A673 (cell line): ENCODE measurements around the gene C13orf42. TPM values are rescaled to one million over a fixed set of nuclear protein-coding genes. Genes with fewer than 3 reads are reported as not detected.

Source experiments
- BruUV-seq: library from RNA; stranded (reverse); fragments of 400-500 nt; replicated peaks from 2 replicates; lab custom pipeline; 2021; lab: Mats Ljungman, UMichigan
- CTCF ChIA-PET: fragments of 300-600 bp; sonication (Branson Sonifier 250); formaldehyde crosslinking; loops from one replicate; lab custom pipeline; 2022; ENCODE audit warnings: antibody characterized with exemption; lab: Charles Lee
- POLR2A ChIA-PET: fragments of 300-600 bp; sonication (Branson Sonifier 250); formaldehyde crosslinking; loops from one replicate; lab custom pipeline; 2022; ENCODE audit warnings: antibody characterized with exemption; ENCODE audit not compliant: low non-redundant PET; lab: Charles Lee
- DNase-seq: peaks from one replicate; pipeline ENCODE4 v3.0.0-alpha.2; 2015; ENCODE audit warnings: low spot score
- H3K27ac ChIP-seq: fragments of 200-600 bp; sonication (generic); 2 replicates; pipeline ENCODE4 v1.5.1; 2016; ENCODE audit warnings: mixed run types, low read depth, mild to moderate bottlenecking, mixed read lengths, antibody characterized with exemption, low read length; ENCODE audit not compliant: poor library complexity, severe bottlenecking
- H3K27me3 ChIP-seq: fragments of 200-600 bp; sonication (generic); replicated peaks from 2 replicates; pipeline ENCODE4 v1.6.1; 2017; ENCODE audit warnings: mixed run types, low read depth, mild to moderate bottlenecking, mixed read lengths, antibody characterized with exemption, low read length; ENCODE audit not compliant: insufficient read depth, poor library complexity
- H3K36me3 ChIP-seq: fragments of 200-600 bp; sonication (generic); 2 replicates; pipeline ENCODE4 v1.6.1; 2016; ENCODE audit warnings: mixed run types, mild to moderate bottlenecking, mixed read lengths, antibody characterized with exemption, low read length; ENCODE audit not compliant: insufficient read depth, poor library complexity, severe bottlenecking
- H3K4me1 ChIP-seq: fragments of 200-600 bp; sonication (generic); 2 replicates; pipeline ENCODE4 v1.6.1; 2017; ENCODE audit warnings: mixed run types, mild to moderate bottlenecking, mixed read lengths, antibody characterized with exemption, low read length; ENCODE audit not compliant: insufficient read depth, poor library complexity, severe bottlenecking
- H3K4me3 ChIP-seq: fragments of 200-600 bp; sonication (generic); 2 replicates; pipeline ENCODE4 v1.5.1; 2016; ENCODE audit warnings: low read depth, mixed run types, mild to moderate bottlenecking, mixed read lengths, low read length; ENCODE audit not compliant: poor library complexity, severe bottlenecking
- H3K9me3 ChIP-seq: fragments of 200-600 bp; sonication (generic); 2 replicates; pipeline ENCODE4 v1.6.1; 2016; ENCODE audit warnings: mixed run types, low read depth, mild to moderate bottlenecking, mixed read lengths, antibody characterized with exemption, low read length; ENCODE audit not compliant: poor library complexity, severe bottlenecking
- EZH2 ChIP-seq: fragments of 200-600 bp; sonication (generic); IDR thresholded peaks from 2 replicates; pipeline ENCODE4 v1.6.1; 2017; ENCODE audit warnings: borderline replicate concordance, low read depth, mild to moderate bottlenecking, mixed read lengths, antibody characterized with exemption, low read length; ENCODE audit not compliant: poor library complexity, severe bottlenecking
- intact Hi-C: fragments of 100-400 bp; cut with micrococcal nuclease; formaldehyde crosslinking; loops from one replicate; pipeline ENCODE4 v1.10.0; 2022; ENCODE audit not compliant: unreplicated experiment
- total RNA-seq: library from RNA; stranded (reverse); gene quantifications from 2 replicates; pipeline ENCODE4 v1.2.3, GENCODE V29; 2021
- TF ChIP-seq, protein P1 (sequence below): fragments of 300-800, 200-600 bp; sonication (generic); conservative IDR thresholded peaks from 2 replicates; pipeline ENCODE4 v1.5.1; 2017; ENCODE audit warnings: low read depth, mild to moderate bottlenecking, antibody characterized with exemption, low read length, moderate library complexity, mixed read lengths

C13orf42 gene
- total RNA-seq, 1 experiment from 2014 or later, result not detected

DNA sequence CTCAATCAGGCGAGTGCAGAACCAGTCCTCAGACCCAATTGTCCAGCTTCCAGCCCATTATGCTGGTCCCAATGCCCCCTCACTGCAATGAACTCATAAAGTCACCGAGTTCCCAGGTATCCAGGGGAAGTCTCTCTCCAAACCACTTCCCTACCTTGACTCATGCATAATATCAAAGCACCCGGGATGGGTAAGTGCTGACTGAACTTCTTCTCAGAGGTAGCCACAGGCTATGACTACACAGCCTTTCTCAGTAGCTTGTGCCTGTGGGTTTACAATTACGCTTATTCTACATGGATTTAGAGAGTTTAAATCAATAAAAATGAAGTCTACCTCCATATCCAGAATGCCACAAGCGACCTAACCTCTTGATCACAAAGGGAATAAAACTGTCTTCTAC, 1.7 kb upstream of the C13orf42 start:
- BruUV-seq, result no TSS peak
- POLR2A ChIA-PET, result no interaction called here

DNA sequence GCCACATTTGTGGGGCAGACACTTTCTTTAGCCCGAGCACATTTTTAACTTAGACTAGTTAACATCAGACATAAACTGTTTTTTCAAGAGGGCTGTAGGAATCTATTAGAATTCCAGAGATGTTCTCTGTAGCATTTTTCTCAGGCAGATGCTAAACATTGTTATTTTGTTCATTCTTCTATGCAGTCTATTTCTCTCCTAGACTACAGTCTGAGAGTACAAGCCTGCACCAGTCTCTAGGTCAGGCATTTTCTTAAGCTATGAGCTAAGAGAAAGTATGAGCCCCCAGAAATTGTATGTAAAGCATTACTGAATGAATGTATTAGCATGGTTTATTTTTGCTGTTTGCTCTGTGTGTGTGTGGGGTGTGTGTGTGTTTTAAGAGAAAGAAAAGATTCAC, 923 bp upstream of the C13orf42 start:
- Histone ChIP-seq H3K9me3 (no peaks in the 10 kb centered on the region), H3K4me3 (no peak overlapping the region), H3K4me1 (no peaks in the 10 kb centered on the region), H3K27ac (no peak overlapping the region), H3K27me3 (no peaks in the 10 kb centered on the region), H3K36me3 (no peaks in the 10 kb centered on the region)
- no peak for DNase-seq
- ChIA-PET POLR2A (no interaction called here), CTCF (interaction anchor here (1.1 kb wide), 1 partner anchor 720 kb away, joined by 3 read pairs; no protein-coding TSS in a partner anchor)
- no TSS peak for BruUV-seq
- intact Hi-C loops, result no loop called here
- TF ChIP-seq, protein P1, sequence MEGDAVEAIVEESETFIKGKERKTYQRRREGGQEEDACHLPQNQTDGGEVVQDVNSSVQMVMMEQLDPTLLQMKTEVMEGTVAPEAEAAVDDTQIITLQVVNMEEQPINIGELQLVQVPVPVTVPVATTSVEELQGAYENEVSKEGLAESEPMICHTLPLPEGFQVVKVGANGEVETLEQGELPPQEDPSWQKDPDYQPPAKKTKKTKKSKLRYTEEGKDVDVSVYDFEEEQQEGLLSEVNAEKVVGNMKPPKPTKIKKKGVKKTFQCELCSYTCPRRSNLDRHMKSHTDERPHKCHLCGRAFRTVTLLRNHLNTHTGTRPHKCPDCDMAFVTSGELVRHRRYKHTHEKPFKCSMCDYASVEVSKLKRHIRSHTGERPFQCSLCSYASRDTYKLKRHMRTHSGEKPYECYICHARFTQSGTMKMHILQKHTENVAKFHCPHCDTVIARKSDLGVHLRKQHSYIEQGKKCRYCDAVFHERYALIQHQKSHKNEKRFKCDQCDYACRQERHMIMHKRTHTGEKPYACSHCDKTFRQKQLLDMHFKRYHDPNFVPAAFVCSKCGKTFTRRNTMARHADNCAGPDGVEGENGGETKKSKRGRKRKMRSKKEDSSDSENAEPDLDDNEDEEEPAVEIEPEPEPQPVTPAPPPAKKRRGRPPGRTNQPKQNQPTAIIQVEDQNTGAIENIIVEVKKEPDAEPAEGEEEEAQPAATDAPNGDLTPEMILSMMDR, result no peak
- no peak for TF ChIP-seq EZH2

More for the DNA sequence above, 1.7 kb upstream of the C13orf42 start:
- no peaks in the 10 kb centered on the region for H3K27me3 ChIP-seq
- no peak for DNase-seq
- TF ChIP-seq EZH2, result no peak
- TF ChIP-seq, protein P1, result no peak
- no peaks in the 10 kb centered on the region for H3K9me3 ChIP-seq
- intact Hi-C loops, result no loop called here
- CTCF ChIA-PET, result no interaction called here
- no peak overlapping the region for H3K27ac ChIP-seq
- H3K4me3 ChIP-seq, result no peak overlapping the region
- no peaks in the 10 kb centered on the region for H3K36me3 ChIP-seq
- no peaks in the 10 kb centered on the region for H3K4me1 ChIP-seq

DNA sequence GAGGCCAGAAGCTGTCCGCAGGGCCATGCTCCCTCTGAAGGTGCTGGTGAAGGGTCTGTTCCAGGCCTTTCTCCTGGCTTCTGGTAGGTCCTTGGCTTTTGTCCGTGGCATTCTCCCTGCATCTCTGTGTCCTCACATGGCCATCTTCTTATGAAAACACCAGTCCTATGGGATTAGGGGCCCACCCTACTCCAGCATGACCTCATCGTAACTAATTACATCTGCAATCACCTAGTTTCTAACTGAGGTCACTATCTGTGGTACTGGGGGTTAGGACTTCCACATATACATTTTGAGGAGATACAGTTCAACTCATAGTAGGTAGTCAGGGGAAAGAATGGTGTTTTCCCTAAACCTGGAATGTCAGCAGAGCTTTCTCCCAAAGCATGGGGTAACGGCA, 3.1 kb downstream of the C13orf42 start:
- H3K4me3 ChIP-seq, result no peak overlapping the region
- CTCF ChIA-PET, result no interaction called here
- no TSS peak for BruUV-seq
- intact Hi-C loops, result no loop called here
- TF ChIP-seq, protein P1, result no peak
- TF ChIP-seq EZH2, result no peak
- H3K9me3 ChIP-seq, result no peaks in the 10 kb centered on the region
- POLR2A ChIA-PET, result no interaction called here
- no peaks in the 10 kb centered on the region for H3K4me1 ChIP-seq
- no peak overlapping the region for H3K27ac ChIP-seq
- no peaks in the 10 kb centered on the region for H3K27me3 ChIP-seq
- H3K36me3 ChIP-seq, result no peaks in the 10 kb centered on the region
- no peak for DNase-seq
